Prostate gland (tissue), 2 donors: Measurements from ENCODE around the gene HS1BP3.

Experiments
- CTCF ChIP-seq, 4 experiments: fragments of 200-600 bp in 2 of 4; fragments of 450-650 bp in 2 of 4; sonication (generic) in 2 of 4; IDR thresholded peaks; 1 replicate in 3 of 4; 2 replicates in 1 of 4; pipeline ENCODE4 v1.5.1; 2016 to 2019; ENCODE audit warnings: antibody characterized with exemption in 4 of 4, mild to moderate bottlenecking in 2 of 4, moderate library complexity in 2 of 4
- POLR2A ChIP-seq: fragments of 450-650 bp; IDR thresholded peaks from one replicate; pipeline ENCODE4 v1.6.1; 2016; ENCODE audit warnings: antibody characterized with exemption, mild to moderate bottlenecking

GRCh38 chr2:20689428-20690264 lies 38.7 kb upstream of the HS1BP3 start:
- TF ChIP-seq CTCF (IDR thresholded peaks at IDR 0.05) (no peak), POLR2A (no peak)
